SK-N-SH (cell line): ENCODE data around the gene PGS1. TPM values are rescaled to one million over a fixed set of nuclear protein-coding genes. Genes with fewer than 3 reads are reported as not detected.

Source experiments
- CTCF ChIA-PET: fragments of 300-600, 350-600 bp; formaldehyde crosslinking; extraction: SDS; loops from one replicate; lab custom pipeline; 2021; lab: Yijun Ruan, JAX
- POLR2A ChIA-PET: fragments of 350-600 bp; sonication (Branson Sonifier 250); formaldehyde crosslinking; extraction: SDS; loops from one replicate; lab custom pipeline; 2020; ENCODE audit warnings: antibody characterized with exemption, inconsistent platforms; lab: Yijun Ruan, JAX
- DNase-seq: peaks from one replicate; pipeline ENCODE4 v3.0.0; 2012
- H2AFZ ChIP-seq: fragments of 200-600 bp; sonication (generic); 2 replicates; pipeline ENCODE4 v1.8.1; 2016; ENCODE audit warnings: antibody characterized with exemption, mild to moderate bottlenecking, low read depth
- H3F3A ChIP-seq: fragments of 200-600 bp; sonication (generic); replicated peaks from 2 replicates; pipeline ENCODE3; 2016; ENCODE audit warnings: antibody characterized with exemption, mild to moderate bottlenecking; ENCODE audit not compliant: insufficient read depth
- H3K27ac ChIP-seq, 2 experiments: fragments of 200-500 bp in 1 of 2; fragments of 200-600 bp in 1 of 2; sonication (Bioruptor generic) in 1 of 2; sonication (generic), shearing (Covaris generic) in 1 of 2; 2 replicates each; pipeline versions ENCODE4 v1.5.1 to v1.6.1; 2014 to 2016; ENCODE audit warnings: low read depth in 2 of 2, inconsistent platforms in 1 of 2, low read length in 1 of 2, mild to moderate bottlenecking in 1 of 2, mixed read lengths in 1 of 2
- H3K27me3 ChIP-seq: fragments of 200-600 bp; sonication (generic), shearing (Covaris generic); 2 replicates; pipeline ENCODE4 v1.6.1; 2016; ENCODE audit warnings: mixed run types; ENCODE audit not compliant: insufficient read depth
- H3K36me3 ChIP-seq, 2 experiments: fragments of 200-500 bp in 1 of 2; fragments of 200-600 bp in 1 of 2; sonication (Bioruptor generic) in 1 of 2; sonication (generic) in 1 of 2; replicated peaks in 1 of 2; 2 replicates each; pipeline versions ENCODE3 to v1.5.1; 2014 to 2016; ENCODE audit warnings: low read length in 1 of 2, mild to moderate bottlenecking in 1 of 2; ENCODE audit not compliant: insufficient read depth in 2 of 2, control insufficient read depth in 1 of 2
- H3K4me1 ChIP-seq, 2 experiments: fragments of 200-500 bp in 1 of 2; fragments of 200-600 bp in 1 of 2; sonication (Bioruptor generic) in 1 of 2; sonication (generic), shearing (Covaris generic) in 1 of 2; 2 replicates each; pipeline versions ENCODE4 v1.5.1 to v1.6.1; 2014 to 2016; ENCODE audit warnings: low read depth in 1 of 2, low read length in 1 of 2, mixed run types in 1 of 2; ENCODE audit not compliant: insufficient read depth in 2 of 2, control insufficient read depth in 1 of 2
- H3K4me2 ChIP-seq: fragments of 200-600 bp; sonication (generic), shearing (Covaris generic); 2 replicates; pipeline ENCODE4 v1.6.1; 2017; ENCODE audit warnings: mixed run types
- H3K4me3 ChIP-seq, 2 experiments: fragments of 200-500 bp in 1 of 2; fragments of 200-600 bp in 1 of 2; sonication (Bioruptor generic) in 1 of 2; sonication (generic), shearing (Covaris generic) in 1 of 2; 2 replicates each; pipeline versions ENCODE4 v1.5.1 to v1.8.1; 2014 to 2016; ENCODE audit warnings: low read depth in 2 of 2, inconsistent platforms in 1 of 2, low read length in 1 of 2, mild to moderate bottlenecking in 1 of 2, mixed read lengths in 1 of 2, moderate library complexity in 1 of 2
- H3K79me2 ChIP-seq: fragments of 200-600 bp; sonication (generic); 2 replicates; pipeline ENCODE4 v1.8.1; 2017; ENCODE audit warnings: mild to moderate bottlenecking; ENCODE audit not compliant: insufficient read depth
- H3K9ac ChIP-seq: fragments of 200-600 bp; sonication (generic); 2 replicates; pipeline ENCODE4 v1.6.1; 2017; ENCODE audit warnings: mixed run types
- H3K9me2 ChIP-seq: fragments of 200-600 bp; sonication (generic); 2 replicates; pipeline ENCODE4 v1.6.1; 2017; ENCODE audit warnings: mixed run types
- H3K9me3 ChIP-seq: fragments of 200-600 bp; sonication (generic); 2 replicates; pipeline ENCODE4 v1.6.1; 2017; ENCODE audit warnings: mixed run types, mild to moderate bottlenecking, moderate library complexity
- H4K20me1 ChIP-seq: fragments of 200-600 bp; sonication (generic); 2 replicates; pipeline ENCODE4 v1.6.1; 2017; ENCODE audit warnings: mild to moderate bottlenecking, mixed run types; ENCODE audit not compliant: insufficient read depth
- ELF1 ChIP-seq: IDR thresholded peaks from 2 replicates; pipeline ENCODE4 v1.4.0; 2012
- EZH2phosphoT487 ChIP-seq: fragments of 200-600 bp; sonication (generic); IDR thresholded peaks from 2 replicates; pipeline ENCODE4 v1.6.1; 2017; ENCODE audit warnings: low read depth, mixed run types, mild to moderate bottlenecking, antibody characterized with exemption, moderate library complexity, borderline replicate concordance
- GABPA ChIP-seq: IDR thresholded peaks from 2 replicates; pipeline ENCODE4 v1.4.0; 2012; ENCODE audit warnings: low read depth, mild to moderate bottlenecking
- NFIC ChIP-seq: IDR thresholded peaks from 2 replicates; pipeline ENCODE4 v1.4.0; 2012; ENCODE audit warnings: borderline replicate concordance
- TEAD4 ChIP-seq: IDR thresholded peaks from 2 replicates; pipeline ENCODE4 v1.4.0; 2012; ENCODE audit warnings: mild to moderate bottlenecking, borderline replicate concordance; ENCODE audit not compliant: insufficient read depth
- YY1 ChIP-seq: IDR thresholded peaks from 2 replicates; pipeline ENCODE4 v1.4.0; 2012; ENCODE audit warnings: low read depth, mild to moderate bottlenecking
- WGBS: methylation state at CpG from one replicate; pipeline ENCODE4 v1.1.6; 2017; ENCODE audit warnings: low lambda C conversion rate; 5-methylcytosine and 5-hydroxymethylcytosine counted together
- polyA plus RNA-seq, 3 experiments: library from polyadenylated mRNA; depleted of rRNA; stranded (reverse); fragments of >200 nt; gene quantifications; 2 replicates each; pipeline ENCODE4 v1.2.3, GENCODE V29; 2012
- TF ChIP-seq, protein P1 (sequence below): fragments of 200-600 bp; sonication (generic); IDR thresholded peaks from 2 replicates; pipeline ENCODE4 v1.6.1; 2017; ENCODE audit warnings: antibody characterized with exemption, mild to moderate bottlenecking, moderate library complexity
- TF ChIP-seq, protein P2 (sequence below): IDR thresholded peaks from 2 replicates; pipeline ENCODE4 v1.4.0; 2012; ENCODE audit warnings: low read depth
- TF ChIP-seq, protein P3 (sequence below): fragments of 150-350 bp; IDR thresholded peaks from 2 replicates; pipeline ENCODE4 v1.6.1; 2017; ENCODE audit warnings: antibody characterized with exemption, low read length, low read depth, borderline replicate concordance
- TF ChIP-seq, protein P4 (sequence below): IDR thresholded peaks from 2 replicates; pipeline ENCODE4 v1.6.1; 2012; ENCODE audit warnings: mild to moderate bottlenecking, low read depth, low read length, moderate library complexity

The PGS1 gene
- polyA plus RNA-seq, 1 of the 3 experiments (the other 2 are of a cell fraction): 88.4 TPM

DNA sequence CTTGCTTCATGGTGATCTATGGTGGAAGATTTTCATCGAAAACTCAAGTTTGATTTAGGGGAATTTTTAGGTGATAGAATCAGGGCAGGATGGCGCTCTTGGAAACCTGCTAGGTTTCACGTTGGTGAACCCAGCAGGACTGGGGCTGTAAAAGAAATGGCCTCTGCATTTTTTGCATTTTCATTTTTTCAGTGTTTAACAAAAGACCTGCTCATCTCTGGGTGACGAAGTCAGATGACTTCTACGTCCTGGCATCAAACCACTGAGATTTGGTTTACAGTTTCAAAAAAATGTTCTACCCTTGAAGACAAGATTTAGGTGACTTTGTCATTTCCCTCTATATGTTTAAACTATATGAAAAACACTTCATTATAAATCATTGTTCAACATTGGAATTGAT lies 1.9 kb downstream of the PGS1 start (continued):
- TF ChIP-seq, protein P1, sequence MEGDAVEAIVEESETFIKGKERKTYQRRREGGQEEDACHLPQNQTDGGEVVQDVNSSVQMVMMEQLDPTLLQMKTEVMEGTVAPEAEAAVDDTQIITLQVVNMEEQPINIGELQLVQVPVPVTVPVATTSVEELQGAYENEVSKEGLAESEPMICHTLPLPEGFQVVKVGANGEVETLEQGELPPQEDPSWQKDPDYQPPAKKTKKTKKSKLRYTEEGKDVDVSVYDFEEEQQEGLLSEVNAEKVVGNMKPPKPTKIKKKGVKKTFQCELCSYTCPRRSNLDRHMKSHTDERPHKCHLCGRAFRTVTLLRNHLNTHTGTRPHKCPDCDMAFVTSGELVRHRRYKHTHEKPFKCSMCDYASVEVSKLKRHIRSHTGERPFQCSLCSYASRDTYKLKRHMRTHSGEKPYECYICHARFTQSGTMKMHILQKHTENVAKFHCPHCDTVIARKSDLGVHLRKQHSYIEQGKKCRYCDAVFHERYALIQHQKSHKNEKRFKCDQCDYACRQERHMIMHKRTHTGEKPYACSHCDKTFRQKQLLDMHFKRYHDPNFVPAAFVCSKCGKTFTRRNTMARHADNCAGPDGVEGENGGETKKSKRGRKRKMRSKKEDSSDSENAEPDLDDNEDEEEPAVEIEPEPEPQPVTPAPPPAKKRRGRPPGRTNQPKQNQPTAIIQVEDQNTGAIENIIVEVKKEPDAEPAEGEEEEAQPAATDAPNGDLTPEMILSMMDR: no peak
- TF ChIP-seq GABPA: no peak
- no peak for TF ChIP-seq ELF1
- TF ChIP-seq, protein P2, sequence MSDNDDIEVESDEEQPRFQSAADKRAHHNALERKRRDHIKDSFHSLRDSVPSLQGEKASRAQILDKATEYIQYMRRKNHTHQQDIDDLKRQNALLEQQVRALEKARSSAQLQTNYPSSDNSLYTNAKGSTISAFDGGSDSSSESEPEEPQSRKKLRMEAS: no peak
- TF ChIP-seq TEAD4: no peak

DNA sequence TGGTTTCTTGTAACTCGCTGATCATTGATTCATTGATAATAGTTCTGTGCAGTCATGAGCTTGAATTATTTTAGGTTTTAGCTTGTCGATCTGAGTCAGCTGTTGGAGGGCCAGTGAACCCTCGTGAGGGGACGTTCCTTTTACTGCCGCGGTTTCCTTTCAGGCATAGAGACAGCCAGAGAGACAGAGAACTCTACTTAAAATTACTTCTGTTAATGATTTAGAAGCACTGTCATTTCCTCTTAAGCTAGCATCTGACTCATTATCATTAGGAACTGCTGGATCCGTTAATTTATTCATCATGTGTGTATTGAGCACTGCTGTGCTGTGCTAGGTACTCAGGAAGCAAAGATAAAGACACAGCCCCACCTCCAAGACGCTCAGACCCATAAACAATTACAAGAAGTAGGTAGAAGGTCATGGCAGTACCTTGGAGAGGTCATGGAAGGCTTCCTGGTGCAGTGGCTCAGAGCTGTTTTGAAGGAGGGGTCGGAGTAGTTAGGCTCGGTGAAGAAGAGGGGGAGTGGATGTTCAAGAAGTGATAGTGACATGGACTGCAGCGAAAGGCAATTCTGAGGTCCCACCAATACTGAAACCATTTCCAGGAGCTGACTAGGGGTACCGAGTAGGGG lies 3.3 kb downstream of the PGS1 start:
- WGBS: 87% methylated on average over 12 of the region's 12 CpGs
- no peaks in the 10 kb centered on the region for H3K9me3 ChIP-seq
- peaks cover 3 to 9% of the 10 kb centered on the region in 2 experiments for H3K36me3 ChIP-seq
- H3K79me2 ChIP-seq: peaks cover 88% of the 10 kb centered on the region
- no peak overlapping the region for H3K9ac ChIP-seq
- H3K27me3 ChIP-seq: no peaks in the 10 kb centered on the region
- peaks cover 68% of the 10 kb centered on the region for H4K20me1 ChIP-seq
- no peak for DNase-seq
- peak overlapping the region; percentile 45 for H3K4me2 ChIP-seq
- H3K9me2 ChIP-seq: no peaks in the 10 kb centered on the region
- CTCF ChIA-PET: interaction anchor here (1.0 to 1.9 kb wide), 7 partner anchors 8 to 131 kb away, joined by 3 to 7 read pairs (median 4); no protein-coding TSS in a partner anchor
- POLR2A ChIA-PET: interaction anchor here (1.1 kb wide), 1 partner anchor 12 kb away, joined by 3 read pairs; no protein-coding TSS in a partner anchor
- no peak overlapping the region for H3K27ac ChIP-seq
- H3F3A ChIP-seq: peaks cover 34% of the 10 kb centered on the region
- H2AFZ ChIP-seq: no peak overlapping the region
- H3K4me3 ChIP-seq: no peak overlapping the region
- TF ChIP-seq EZH2phosphoT487: no peak
- no peak for TF ChIP-seq YY1
- TF ChIP-seq, protein P3, sequence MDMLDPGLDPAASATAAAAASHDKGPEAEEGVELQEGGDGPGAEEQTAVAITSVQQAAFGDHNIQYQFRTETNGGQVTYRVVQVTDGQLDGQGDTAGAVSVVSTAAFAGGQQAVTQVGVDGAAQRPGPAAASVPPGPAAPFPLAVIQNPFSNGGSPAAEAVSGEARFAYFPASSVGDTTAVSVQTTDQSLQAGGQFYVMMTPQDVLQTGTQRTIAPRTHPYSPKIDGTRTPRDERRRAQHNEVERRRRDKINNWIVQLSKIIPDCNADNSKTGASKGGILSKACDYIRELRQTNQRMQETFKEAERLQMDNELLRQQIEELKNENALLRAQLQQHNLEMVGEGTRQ: no peak
- TF ChIP-seq, protein P4, sequence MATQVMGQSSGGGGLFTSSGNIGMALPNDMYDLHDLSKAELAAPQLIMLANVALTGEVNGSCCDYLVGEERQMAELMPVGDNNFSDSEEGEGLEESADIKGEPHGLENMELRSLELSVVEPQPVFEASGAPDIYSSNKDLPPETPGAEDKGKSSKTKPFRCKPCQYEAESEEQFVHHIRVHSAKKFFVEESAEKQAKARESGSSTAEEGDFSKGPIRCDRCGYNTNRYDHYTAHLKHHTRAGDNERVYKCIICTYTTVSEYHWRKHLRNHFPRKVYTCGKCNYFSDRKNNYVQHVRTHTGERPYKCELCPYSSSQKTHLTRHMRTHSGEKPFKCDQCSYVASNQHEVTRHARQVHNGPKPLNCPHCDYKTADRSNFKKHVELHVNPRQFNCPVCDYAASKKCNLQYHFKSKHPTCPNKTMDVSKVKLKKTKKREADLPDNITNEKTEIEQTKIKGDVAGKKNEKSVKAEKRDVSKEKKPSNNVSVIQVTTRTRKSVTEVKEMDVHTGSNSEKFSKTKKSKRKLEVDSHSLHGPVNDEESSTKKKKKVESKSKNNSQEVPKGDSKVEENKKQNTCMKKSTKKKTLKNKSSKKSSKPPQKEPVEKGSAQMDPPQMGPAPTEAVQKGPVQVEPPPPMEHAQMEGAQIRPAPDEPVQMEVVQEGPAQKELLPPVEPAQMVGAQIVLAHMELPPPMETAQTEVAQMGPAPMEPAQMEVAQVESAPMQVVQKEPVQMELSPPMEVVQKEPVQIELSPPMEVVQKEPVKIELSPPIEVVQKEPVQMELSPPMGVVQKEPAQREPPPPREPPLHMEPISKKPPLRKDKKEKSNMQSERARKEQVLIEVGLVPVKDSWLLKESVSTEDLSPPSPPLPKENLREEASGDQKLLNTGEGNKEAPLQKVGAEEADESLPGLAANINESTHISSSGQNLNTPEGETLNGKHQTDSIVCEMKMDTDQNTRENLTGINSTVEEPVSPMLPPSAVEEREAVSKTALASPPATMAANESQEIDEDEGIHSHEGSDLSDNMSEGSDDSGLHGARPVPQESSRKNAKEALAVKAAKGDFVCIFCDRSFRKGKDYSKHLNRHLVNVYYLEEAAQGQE: peak; percentile 85
- no peak for TF ChIP-seq NFIC
- H3K4me1 ChIP-seq: peaks cover 16 to 42% of the 10 kb centered on the region in 2 experiments
